22Rv1 (cell line): ENCODE results near the gene NET1.

ENCODE experiments used
- CTCF ChIP-seq: fragments of 450-650 bp; IDR thresholded peaks from 2 replicates; pipeline ENCODE4 v1.5.1; 2017; ENCODE audit warnings: mild to moderate bottlenecking
- ZFX ChIP-seq: fragments of 450-650 bp; IDR thresholded peaks from 2 replicates; pipeline ENCODE4 v1.6.1; 2017; ENCODE audit warnings: antibody characterized with exemption, borderline replicate concordance

DNA sequence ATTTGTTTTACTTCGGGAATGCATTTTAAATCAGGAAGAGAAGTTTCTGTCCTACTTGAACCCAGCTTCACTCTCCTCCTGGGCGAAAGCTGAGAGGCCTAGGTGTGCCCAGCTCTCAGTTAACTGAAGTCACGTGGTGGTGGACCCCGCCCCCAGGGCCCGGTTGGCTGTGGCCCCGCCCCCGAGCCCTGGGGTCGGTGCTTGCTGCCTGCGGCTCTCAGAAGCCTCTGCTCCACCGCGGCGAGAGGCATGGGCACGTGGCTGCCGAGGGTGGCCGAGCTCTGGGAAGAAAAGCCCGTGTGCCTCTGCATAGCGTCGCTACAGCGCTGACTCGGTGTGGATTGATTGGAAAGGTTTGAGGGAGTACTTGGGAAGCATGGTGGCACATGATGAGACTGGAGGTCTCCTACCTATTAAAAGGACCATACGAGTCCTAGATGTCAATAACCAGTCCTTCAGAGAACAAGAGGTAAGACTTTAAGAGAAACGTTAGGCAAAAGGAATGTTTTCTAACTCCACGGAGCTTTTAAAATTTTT lies 34.1 kb downstream of the NET1 start:
- TF ChIP-seq CTCF (no peak), ZFX (no peak)
